ENCODE measurements around the gene CCDC87. TPM values are rescaled to one million over a fixed set of nuclear protein-coding genes. Genes with fewer than 3 reads are reported as not detected.

Gene CCDC87
- total RNA-seq, 1 donor from 2014 or later: 0.22 TPM

DNA sequence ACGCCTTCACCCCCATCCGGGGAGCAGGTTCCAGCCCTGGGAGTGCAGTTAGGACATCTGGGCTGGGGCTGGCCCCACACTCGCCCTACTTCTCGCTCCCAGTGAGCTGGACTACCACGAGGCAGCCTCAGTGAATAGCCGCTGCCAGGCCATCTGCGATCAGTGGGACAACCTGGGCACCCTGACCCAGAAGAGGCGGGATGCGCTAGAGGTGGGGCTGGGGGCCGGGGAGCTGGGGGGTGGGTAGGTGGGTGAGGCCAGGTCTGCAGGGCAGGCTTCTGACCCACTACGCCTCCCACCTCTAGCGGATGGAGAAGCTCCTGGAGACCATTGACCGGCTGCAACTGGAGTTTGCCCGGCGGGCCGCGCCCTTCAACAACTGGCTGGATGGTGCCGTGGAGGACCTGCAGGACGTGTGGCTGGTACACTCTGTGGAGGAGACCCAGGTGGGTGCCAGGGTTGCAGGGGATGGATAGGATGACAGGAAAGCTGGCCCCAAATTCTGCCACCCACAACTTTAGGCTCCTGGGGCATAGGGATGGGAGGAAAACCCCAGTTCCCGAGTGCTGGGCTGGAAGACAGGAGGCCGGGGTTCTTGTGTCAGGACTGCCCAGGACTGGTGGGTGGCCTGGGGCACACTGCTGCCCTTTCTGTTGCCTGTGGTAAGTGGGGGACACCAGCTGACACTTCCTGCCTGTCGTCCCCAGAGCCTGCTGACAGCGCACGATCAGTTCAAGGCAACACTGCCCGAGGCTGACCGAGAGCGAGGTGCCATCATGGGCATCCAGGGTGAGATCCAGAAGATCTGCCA is 32.8 kb downstream of the CCDC87 start:
- TF ChIP-seq EZH2phosphoT487 (IDR thresholded peaks at IDR 0.05) (no peak), EZH2 (IDR thresholded peaks at IDR 0.05) (no peak)
- TF ChIP-seq, protein P1, sequence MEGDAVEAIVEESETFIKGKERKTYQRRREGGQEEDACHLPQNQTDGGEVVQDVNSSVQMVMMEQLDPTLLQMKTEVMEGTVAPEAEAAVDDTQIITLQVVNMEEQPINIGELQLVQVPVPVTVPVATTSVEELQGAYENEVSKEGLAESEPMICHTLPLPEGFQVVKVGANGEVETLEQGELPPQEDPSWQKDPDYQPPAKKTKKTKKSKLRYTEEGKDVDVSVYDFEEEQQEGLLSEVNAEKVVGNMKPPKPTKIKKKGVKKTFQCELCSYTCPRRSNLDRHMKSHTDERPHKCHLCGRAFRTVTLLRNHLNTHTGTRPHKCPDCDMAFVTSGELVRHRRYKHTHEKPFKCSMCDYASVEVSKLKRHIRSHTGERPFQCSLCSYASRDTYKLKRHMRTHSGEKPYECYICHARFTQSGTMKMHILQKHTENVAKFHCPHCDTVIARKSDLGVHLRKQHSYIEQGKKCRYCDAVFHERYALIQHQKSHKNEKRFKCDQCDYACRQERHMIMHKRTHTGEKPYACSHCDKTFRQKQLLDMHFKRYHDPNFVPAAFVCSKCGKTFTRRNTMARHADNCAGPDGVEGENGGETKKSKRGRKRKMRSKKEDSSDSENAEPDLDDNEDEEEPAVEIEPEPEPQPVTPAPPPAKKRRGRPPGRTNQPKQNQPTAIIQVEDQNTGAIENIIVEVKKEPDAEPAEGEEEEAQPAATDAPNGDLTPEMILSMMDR (IDR thresholded peaks at IDR 0.05): no peak
- no peaks in the 10 kb centered on the region for H3K36me3 Mint-ChIP-seq
- no peak overlapping the region for H3K4me3 ChIP-seq
- H3K27ac ChIP-seq: no peak overlapping the region
- H3K27me3 ChIP-seq: no peaks in the 10 kb centered on the region
- no peaks in the 10 kb centered on the region for H3K9me3 ChIP-seq (ENCODE audit: low read depth)
- H3F3A ChIP-seq (ENCODE audit: low read depth): no peaks in the 10 kb centered on the region
- no peaks in the 10 kb centered on the region for H3K4me1 ChIP-seq
- DNase-seq (ENCODE audit: low spot score): no peak
- no peak overlapping the region for H3K27ac Mint-ChIP-seq
- H3K36me3 ChIP-seq: no peaks in the 10 kb centered on the region
- H3K4me2 ChIP-seq: no peak overlapping the region
- no peaks in the 10 kb centered on the region for H3K9me3 Mint-ChIP-seq
- H4K20me1 ChIP-seq (ENCODE audit: low read depth): no peaks in the 10 kb centered on the region
- no peak overlapping the region for H3K4me3 Mint-ChIP-seq
- H3K79me2 ChIP-seq (ENCODE audit: low read depth): no peaks in the 10 kb centered on the region
- no peak overlapping the region for H3K9ac ChIP-seq
- H3K4me1 Mint-ChIP-seq: no peaks in the 10 kb centered on the region
- H2AFZ ChIP-seq (replicated peaks): no peak overlapping the region
- H3K27me3 Mint-ChIP-seq (ENCODE audit: insufficient read depth, low read depth): no peaks in the 10 kb centered on the region

DNA sequence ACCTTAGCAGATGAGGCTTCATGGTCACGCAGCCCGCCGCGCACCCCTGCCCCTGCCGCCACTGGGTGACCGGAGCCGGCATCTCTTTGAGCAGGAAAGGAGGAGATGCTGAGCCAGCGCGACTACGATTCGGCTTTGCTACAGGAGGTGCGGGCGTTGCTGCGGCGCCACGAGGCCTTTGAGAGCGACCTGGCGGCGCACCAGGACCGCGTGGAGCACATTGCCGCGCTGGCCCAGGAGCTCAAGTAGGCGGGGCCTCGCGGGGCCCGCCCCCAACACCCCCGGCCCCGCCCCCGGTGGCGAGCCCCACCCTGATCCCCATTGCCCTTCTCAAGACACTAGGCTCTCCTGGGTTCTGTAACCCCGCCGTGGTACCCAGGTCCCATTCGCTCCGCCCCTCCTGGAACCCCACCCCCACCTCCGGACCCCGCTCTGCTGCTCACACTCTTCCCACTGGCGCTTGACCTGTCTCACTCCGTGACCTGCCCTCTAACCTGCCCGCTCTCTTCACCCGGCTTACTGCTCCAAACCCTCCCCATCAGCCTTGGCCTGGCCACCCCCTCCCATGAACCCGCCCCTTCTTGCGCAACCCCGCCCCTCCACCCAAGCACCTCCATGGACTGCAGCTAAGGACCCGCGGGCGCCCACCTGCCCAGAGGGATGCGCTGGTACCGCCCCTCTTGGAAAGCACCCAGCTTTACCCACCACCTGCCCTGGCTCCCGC is 33.6 kb downstream of the CCDC87 start:
- no peaks in the 10 kb centered on the region for H3K4me1 ChIP-seq
- H3K79me2 ChIP-seq (ENCODE audit: low read depth): no peaks in the 10 kb centered on the region
- H3K4me1 Mint-ChIP-seq: no peaks in the 10 kb centered on the region
- H3K36me3 ChIP-seq: no peaks in the 10 kb centered on the region
- no peaks in the 10 kb centered on the region for H3K9me3 ChIP-seq (ENCODE audit: low read depth)
- no peaks in the 10 kb centered on the region for H3K36me3 Mint-ChIP-seq
- H3K27ac ChIP-seq: no peak overlapping the region
- no peak for DNase-seq (ENCODE audit: low spot score)
- no peak overlapping the region for H3K4me3 ChIP-seq
- no peaks in the 10 kb centered on the region for H3K27me3 Mint-ChIP-seq (ENCODE audit: insufficient read depth, low read depth)
- no peak overlapping the region for H3K27ac Mint-ChIP-seq
- H3K9me3 Mint-ChIP-seq: no peaks in the 10 kb centered on the region
- H4K20me1 ChIP-seq (ENCODE audit: low read depth): no peaks in the 10 kb centered on the region
- no peak overlapping the region for H3K4me3 Mint-ChIP-seq
- H3K27me3 ChIP-seq: no peaks in the 10 kb centered on the region
- TF ChIP-seq, protein P1 (IDR thresholded peaks at IDR 0.05): no peak
- no peak for TF ChIP-seq EZH2phosphoT487 (IDR thresholded peaks at IDR 0.05)
- no peak for TF ChIP-seq EZH2 (IDR thresholded peaks at IDR 0.05)
- H3K4me2 ChIP-seq: no peak overlapping the region
- H2AFZ ChIP-seq (replicated peaks): no peak overlapping the region
- H3F3A ChIP-seq (ENCODE audit: low read depth): no peaks in the 10 kb centered on the region
- H3K9ac ChIP-seq: no peak overlapping the region

DNA sequence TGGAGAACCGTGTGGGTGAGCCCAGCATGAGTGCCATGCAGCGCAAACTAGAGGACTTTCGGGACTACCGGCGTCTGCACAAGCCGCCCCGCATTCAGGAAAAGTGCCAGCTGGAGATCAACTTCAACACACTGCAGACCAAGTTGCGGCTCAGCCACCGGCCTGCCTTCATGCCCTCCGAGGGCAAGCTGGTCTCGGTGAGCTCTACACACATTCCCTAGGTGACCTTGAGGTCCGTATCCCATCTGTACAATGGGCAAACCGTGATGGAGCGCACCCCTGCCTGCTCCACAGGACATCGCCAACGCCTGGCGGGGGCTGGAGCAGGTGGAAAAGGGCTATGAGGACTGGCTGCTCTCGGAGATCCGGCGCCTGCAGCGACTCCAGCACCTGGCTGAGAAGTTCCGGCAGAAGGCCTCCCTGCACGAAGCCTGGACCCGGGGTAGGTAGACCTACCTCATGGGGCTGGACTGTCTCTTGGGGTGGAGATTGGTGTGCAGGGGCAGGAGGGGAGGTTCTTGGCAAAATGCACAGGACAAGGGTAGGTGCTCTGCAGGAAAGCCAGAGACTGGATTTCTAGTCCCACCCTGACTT is 35.0 kb downstream of the CCDC87 start:
- Histone ChIP-seq H3K27me3 (no peaks in the 10 kb centered on the region), H3K4me3 (no peak overlapping the region), H3F3A (ENCODE audit: low read depth) (no peaks in the 10 kb centered on the region), H3K9ac (no peak overlapping the region), H4K20me1 (ENCODE audit: low read depth) (no peaks in the 10 kb centered on the region), H3K79me2 (ENCODE audit: low read depth) (no peaks in the 10 kb centered on the region), H3K27ac (no peak overlapping the region), H3K4me2 (no peak overlapping the region), H3K4me1 (no peaks in the 10 kb centered on the region), H3K9me3 (ENCODE audit: low read depth) (no peaks in the 10 kb centered on the region), H3K36me3 (no peaks in the 10 kb centered on the region), H2AFZ (replicated peaks) (no peak overlapping the region)
- DNase-seq (ENCODE audit: low spot score): no peak
- no peaks in the 10 kb centered on the region for H3K4me1 Mint-ChIP-seq
- H3K36me3 Mint-ChIP-seq: no peaks in the 10 kb centered on the region
- peaks cover under 1% of the 10 kb centered on the region for H3K27me3 Mint-ChIP-seq (ENCODE audit: insufficient read depth, low read depth)
- H3K9me3 Mint-ChIP-seq: no peaks in the 10 kb centered on the region
- no peak overlapping the region for H3K4me3 Mint-ChIP-seq
- TF ChIP-seq EZH2 (IDR thresholded peaks at IDR 0.05) (no peak), EZH2phosphoT487 (IDR thresholded peaks at IDR 0.05) (no peak)
- TF ChIP-seq, protein P1 (IDR thresholded peaks at IDR 0.05): no peak
- H3K27ac Mint-ChIP-seq: no peak overlapping the region
